Skeletal muscle cell (primary cell): ENCODE data around the gene PARD3B.

Source experiments
- DNase-seq: peaks from one replicate; pipeline ENCODE4 v3.0.0-alpha.2; 2010; ENCODE audit warnings: low read depth
- H3K4me3 ChIP-seq: 2 replicates; pipeline ENCODE4 v1.5.1; 2011; ENCODE audit warnings: low read depth, mild to moderate bottlenecking, control low read depth, low read length, moderate library complexity

PARD3B gene

DNA sequence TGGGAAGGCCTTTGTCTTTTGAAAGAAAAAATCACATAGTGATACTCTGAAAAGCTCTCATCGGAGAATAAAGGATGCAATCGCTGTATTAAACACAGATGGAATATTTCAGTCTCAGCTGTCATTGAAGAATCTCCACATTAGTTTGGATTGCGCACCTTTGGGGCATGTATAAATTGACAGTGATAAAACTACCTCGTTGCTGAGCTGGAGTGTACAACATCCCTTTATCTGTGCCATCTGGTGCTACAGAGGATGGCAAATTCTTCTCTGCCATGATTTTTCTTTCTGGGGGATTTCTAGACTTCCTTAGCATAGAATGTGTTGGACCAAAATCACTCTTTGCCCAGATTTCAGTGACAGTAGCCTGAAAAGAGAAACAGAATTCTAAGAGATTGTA lies 185.3 kb downstream of the PARD3B start:
- DNase-seq: no peak

DNA sequence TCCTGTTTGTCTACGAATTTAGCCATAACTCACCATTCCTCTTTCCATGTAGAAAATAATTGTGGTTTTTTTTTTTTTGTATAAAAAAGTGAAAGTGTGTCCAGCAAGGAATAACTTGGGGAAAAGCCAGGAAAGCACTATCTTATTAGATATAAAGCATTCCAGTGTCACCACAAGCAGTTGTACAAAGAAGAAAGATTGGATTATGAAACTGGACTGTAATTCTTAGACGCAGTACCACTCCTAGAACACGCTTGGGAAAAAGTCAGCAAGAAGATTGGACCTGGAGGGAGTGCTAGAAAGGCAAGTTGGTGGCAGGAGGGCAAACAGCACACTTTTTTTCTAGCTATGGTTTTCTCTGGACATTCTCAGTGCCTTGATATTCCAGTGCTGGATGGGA lies 186.7 kb downstream of the PARD3B start:
- no peak for DNase-seq
- H3K4me3 ChIP-seq: no peak overlapping the region

More for the DNA sequence above, 185.3 kb downstream of the PARD3B start:
- H3K4me3 ChIP-seq: no peak overlapping the region

DNA sequence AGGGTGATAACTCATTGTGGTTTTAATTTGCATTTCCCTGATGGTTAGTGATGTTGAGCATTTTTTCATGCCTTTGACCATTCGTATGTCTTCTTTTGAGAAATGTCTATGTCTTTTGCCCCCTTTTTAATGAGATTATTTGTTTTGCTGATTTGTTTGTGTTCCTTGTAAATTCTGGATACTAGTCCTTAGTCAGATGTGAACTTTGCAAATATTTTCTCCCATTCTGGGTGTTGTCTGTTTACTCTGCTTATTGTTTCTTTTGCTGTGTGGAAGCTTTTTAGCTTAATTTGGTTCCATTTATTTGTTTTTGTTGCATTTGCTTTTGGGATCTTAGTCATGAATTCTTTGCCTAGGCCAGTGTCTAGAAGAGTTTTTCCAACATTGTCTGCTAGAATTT lies 192.0 kb downstream of the PARD3B start:
- no peak overlapping the region for H3K4me3 ChIP-seq

DNA sequence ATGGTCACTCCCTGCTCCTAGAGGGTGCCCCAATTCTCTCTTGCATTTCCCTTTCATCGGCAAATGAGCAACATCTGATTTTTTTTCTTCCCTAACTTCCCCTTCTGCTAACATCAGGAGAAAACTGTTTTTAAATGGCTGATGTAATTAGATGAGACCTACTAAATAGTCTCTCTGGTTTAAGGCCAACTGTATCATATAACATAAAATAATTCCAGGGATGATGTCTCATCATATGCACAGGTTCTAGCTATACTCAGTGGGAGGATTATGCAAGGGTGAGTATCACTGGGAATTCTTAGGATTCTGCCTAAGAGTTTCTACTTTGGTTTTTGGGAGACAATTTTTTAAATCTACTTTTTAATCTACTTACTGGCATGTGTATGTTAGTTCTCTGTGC lies 193.4 kb downstream of the PARD3B start:
- peak; percentile 31 for DNase-seq
- H3K4me3 ChIP-seq: no peak overlapping the region

More for the DNA sequence above, 192.0 kb downstream of the PARD3B start:
- DNase-seq: no peak

DNA sequence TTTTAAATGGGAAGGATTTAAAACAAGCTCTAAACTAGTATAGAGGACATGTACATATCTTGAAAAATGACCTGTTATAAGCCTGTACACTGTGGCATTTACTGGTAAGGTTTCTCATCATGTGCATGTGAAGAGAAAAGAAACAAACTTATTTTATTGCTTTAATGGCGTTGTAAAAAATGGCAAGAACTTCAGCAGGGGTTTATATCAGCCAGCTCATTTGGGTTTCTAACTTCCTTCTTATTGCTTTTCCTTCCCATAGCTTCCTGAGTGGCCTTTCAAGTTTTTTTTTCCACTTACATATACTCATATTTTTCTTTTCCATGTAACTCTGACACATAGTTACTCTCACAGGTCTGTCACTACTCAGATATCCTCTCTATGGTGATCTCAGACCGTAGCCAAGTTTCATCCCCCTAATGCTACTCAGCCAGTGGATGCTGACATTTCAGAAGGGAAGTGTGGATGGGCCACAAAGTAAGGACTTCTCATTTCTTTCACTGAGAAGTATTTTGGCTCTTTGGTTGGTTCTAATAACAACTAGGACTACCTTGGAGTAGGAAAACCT lies 198.2 kb downstream of the PARD3B start:
- H3K4me3 ChIP-seq: no peak overlapping the region
- no peak for DNase-seq

DNA sequence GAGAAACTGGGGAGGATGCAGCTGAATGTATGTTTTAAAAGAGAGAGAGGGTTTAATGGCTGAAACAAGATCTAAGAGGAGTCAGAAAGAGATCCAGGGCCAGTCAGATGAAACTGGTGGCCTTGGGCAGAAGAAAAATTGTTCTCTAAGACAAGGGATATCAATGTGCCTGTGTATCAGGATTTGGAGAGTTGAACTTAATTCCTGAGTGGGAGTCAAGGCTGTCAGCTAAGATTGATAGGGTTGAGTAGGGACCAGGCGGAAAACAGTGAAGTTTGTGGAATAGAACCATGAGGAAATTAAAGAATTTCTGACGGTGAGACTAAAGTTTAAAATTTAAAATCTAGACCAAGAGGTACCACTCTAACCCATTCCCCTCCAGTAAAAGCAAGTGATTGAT lies 199.2 kb downstream of the PARD3B start:
- DNase-seq: no peak
- no peak overlapping the region for H3K4me3 ChIP-seq

DNA sequence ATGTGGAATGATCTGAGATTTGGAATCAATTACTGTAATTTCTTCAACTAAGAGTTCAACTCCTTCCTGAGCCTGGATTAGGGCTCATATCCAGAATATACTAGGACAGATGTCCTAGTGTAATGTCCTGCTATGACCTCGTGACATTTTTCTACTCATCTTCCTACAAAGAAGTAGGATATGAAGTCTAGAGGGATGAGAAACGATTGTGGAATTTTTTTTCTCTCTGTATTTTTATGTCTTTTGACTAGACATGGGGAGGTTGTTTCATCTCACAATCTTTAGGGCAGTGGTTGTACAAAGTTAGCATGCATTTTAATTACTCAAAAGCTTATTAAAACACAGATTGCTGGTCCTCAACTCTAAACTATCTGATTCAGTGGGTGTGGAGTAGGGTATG lies 203.0 kb downstream of the PARD3B start:
- no peak overlapping the region for H3K4me3 ChIP-seq
- no peak for DNase-seq

DNA sequence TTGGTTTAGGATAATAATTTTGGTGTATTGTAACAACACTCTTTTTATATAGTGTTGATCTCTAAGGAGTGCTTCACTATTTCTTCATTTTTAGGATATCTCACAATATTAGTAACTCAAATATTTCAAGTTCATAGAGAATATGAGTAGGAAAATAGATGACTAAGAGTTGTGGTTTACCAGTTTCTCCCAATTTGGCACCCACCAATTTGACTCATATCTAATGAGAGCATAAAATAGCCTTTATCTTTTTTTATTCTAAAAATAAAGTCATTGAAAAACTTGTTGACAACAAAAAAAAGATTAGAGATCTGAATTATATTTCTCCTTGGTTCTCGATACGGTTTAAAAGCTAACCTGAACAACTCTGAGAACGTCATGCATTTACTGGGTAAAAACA lies 204.0 kb downstream of the PARD3B start:
- DNase-seq: peak; percentile 42
- no peak overlapping the region for H3K4me3 ChIP-seq

DNA sequence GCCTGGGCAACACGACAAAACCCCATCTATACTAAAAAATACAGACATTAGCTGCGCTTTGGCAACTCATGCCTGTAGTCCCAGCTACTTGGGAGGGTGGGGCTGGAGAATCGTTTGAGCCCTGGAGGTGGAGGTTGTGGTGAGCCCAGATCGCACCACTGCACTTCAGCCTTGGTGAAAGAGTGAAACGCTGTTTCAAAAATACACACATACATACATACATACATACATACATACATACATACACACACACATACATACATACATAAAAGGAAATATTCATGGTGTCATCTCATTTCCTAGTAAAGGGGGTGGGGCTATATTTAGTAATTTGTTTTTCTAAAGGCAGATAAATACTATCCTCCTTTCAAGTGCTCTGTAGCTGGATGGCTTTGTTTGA lies 205.1 kb downstream of the PARD3B start:
- no peak overlapping the region for H3K4me3 ChIP-seq
- no peak for DNase-seq

DNA sequence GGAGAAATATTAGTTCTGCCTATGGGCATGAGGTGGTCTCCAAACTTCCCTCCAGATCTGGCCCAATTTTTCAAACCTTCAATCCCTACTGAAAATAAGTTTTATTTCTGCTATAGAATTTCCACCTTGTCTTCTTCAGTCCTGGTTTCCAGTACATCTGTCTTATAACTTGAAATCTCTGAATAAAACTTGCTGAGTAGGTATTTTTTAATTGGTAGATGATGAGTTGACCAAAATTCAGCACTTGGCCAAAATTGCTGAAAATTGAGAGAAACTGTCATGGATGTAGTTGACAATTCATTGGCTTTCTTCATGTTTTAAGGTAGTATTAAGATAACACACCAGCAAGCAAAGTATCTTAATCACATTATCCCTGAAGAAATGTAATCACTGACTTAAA lies 206.2 kb downstream of the PARD3B start:
- DNase-seq: no peak
- H3K4me3 ChIP-seq: no peak overlapping the region

DNA sequence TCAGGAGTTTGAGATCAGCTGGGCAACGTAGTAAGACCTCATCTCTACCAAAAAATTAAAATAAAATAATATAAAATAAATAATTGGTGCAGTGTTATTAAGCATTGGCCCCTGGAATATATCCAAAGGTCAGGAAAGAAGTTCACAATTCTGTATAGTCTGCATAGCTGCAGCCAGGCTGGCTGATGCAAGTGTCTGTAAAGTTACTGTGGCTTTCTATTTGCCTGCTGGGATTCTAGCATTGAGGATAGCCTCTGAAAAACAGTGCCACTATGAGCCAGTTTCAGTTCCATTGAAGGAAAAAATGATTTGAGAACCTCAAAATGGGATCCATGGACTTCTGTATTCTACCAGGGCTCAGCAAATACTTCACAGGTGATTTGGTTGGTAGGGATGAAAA lies 208.6 kb downstream of the PARD3B start:
- no peak overlapping the region for H3K4me3 ChIP-seq
- peak; percentile 33 for DNase-seq

DNA sequence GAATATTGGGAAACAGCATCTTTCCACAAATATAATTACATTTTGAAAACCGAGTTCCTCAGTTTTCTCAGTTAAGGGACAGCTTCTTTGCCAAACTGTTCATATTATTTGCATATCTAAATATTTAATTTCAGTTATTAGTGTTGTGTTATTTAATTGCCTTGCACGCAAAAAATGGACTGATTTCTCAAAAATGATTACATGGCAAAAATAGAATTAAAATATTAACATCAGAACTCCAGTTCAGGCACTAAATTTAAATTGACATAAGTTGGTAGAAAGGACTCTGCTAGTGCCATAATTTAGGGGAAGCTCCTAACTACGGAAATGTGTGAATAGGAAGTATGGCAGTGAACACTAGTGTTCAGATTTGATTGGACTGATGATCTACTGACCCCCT lies 209.6 kb downstream of the PARD3B start:
- no peak for DNase-seq
- H3K4me3 ChIP-seq: no peak overlapping the region

DNA sequence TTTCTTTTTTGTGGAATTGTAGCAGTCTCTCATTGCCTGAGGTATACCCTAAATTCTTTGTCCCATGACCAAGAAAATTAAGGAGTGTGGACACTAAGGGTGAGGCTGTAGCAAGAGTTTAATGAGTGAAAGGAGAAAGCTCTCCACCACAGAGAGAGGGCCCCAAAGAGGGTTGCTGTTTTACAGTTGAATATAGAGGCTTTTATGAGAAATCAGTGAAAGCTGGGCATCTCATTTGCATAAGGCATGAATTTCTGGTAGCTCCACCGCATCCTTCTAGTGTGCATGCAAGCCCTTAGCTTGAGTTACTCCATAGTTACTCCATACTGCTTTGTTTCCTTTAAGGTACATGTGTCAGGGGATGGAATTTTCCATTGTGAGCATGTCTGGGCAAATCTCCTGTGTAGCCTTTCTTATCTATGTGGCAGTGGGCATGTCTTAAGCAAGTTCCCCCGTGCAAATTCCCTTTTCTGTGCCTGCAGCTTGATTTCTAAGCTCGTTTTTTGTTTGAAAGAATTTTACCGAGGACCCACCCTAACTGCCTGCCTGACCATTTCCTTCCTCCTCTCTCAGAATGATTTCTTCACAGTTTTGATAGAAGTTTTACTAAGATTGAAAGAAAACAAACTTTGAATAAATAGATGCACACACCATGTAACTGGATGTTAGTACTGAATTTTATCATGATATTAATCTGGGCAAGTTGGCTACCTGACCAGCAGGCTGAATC lies 218.9 kb downstream of the PARD3B start:
- no peak for DNase-seq
- H3K4me3 ChIP-seq: no peak overlapping the region

DNA sequence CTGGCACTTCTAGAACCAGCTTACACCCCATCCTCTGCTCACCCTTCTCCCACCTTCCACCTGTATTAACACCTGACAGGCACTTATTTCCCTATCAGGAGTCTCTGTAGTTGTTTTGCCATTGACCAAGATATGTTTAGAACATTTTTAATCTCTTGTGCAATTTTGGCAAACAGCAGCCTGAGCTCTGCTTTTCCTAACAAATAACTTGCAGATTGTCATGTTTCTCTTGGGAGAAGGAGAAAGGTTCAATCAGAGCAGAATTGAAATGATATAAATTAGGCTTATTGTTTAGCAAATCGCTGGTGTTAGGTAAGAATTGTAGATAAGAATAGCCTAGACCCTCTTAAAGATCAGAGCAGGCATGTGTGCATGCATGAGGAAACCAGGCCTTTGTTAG lies 225.5 kb downstream of the PARD3B start:
- H3K4me3 ChIP-seq: no peak overlapping the region
- DNase-seq: no peak

DNA sequence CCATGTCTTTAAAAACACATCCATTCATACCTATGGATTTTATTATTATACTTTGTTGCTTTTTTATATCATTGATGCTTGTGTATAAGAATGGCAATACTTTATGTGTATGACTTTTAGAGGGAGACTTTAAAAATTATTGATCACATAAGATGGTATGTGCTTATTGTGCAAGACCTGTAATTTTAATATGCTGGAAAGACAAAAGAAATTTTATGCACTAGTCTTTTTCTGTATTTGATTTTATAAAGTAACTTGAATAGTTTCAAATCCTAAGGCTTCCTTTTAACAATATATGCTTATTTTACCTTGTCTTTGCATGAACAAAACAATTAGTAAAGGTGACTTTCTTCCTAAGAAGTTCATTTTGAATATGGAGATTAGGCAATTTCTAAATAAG lies 226.4 kb downstream of the PARD3B start:
- no peak overlapping the region for H3K4me3 ChIP-seq
- DNase-seq: no peak

DNA sequence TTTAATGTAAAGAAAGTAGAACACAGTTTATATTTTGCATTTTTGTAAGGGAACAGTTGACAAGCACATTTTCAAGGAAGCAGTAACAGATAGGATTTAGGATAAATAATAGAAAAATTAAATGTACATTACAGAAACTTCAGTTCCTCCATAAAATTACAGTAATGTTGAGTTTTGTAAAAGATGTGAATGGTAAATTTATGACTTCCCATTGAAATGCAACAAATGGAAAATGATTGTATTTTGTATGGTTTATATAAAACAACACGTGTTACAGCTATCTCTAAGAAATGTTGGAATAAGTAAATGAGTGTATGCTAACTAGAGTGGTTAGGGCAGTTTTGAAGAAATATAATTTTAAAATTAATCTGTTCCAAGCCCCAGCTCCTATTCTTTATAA lies 227.3 kb downstream of the PARD3B start:
- no peak for DNase-seq
- no peak overlapping the region for H3K4me3 ChIP-seq

DNA sequence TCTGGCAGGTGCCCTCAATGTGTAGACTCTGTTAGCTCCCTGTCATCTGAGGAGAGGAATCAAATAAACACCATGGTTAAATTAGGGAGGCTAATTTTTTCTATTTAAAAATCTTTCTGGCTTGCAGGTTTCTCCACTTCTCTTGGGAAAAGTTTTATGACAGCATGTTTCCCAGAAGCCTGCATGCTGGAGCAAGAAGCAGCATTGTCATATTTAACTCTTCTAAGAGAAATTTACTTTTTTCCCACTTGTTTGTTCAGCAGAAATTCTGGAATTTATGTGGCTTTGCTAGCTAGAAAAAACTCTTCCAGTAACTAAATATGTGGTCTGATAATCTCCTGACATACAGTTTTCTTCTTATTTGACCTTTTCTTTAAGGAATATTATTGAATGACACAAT lies 230.5 kb downstream of the PARD3B start:
- H3K4me3 ChIP-seq: no peak overlapping the region
- no peak for DNase-seq

DNA sequence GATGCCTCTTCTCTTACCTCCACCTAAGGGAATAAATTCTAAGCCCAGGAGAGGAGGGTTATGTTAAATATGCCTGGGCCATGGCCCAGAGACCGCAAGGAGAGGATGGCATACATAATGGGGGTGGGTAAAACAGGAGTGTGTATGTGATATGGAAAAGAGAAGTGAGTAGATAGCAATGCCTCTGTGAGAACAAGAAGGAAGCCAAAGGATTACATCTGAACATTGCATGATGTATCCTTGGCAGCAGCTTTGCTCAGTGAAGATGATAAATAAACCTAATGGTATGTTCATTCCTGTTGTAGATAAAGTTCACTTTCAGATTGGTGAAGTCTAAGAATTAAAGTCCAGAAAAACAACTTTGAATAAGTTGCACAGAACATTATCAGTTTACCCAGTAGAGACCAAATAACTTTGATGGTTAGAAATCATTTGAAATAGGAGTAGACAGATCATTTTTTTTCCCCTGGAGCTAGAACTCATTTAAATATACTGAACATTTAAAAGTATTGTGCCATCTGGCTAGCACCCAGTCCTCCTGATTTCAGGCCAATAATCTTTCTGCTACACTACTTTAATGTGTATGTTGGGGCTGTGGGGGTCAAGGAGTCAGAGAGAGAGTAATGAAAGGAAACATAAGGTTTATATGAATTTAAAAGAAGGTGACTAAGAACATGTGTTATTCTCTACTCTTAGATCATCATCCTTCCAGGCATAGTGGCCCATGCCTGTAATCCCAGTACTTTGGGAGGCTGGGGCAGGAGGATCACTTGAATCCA lies 231.7 kb downstream of the PARD3B start:
- peak; percentile 20 for DNase-seq
- no peak overlapping the region for H3K4me3 ChIP-seq

DNA sequence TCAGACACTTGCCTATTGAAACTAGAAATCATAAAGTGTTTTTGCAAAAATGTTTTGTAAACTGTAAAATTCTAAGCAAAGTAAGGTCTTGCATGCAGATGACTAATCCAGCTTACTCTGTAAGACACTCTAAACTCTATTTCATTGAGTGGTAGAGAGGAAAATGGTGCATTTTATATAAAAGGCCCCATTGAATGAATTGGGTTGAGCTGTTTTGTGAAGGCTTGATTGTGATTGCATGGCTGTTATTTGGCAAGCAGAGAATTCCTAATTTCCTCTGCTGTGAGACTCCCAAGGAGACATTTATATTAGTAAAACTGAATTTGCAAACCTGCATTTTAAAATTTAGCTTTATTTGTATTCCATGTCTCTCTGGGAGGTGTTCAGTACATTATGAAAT lies 234.5 kb downstream of the PARD3B start:
- no peak overlapping the region for H3K4me3 ChIP-seq
- DNase-seq: no peak

DNA sequence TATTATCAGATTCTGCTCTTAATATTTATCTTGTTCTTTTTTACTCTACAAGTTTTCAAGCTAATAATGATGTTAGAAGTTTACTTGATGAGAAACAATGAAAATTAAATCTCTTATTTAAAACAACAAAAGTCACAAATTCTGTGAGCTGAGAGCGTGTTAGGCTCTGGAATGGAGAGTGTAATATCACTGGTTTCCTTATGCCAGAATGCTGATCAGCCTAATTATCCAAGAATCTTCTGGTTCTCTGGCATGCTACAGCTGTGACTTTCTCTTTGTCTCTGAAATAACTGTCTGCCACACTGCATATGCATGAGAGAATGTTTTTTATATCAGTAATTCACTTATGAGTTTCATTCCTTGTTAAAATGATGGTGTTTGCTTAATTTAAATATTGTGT lies 236.7 kb downstream of the PARD3B start:
- no peak for DNase-seq
- H3K4me3 ChIP-seq: no peak overlapping the region

DNA sequence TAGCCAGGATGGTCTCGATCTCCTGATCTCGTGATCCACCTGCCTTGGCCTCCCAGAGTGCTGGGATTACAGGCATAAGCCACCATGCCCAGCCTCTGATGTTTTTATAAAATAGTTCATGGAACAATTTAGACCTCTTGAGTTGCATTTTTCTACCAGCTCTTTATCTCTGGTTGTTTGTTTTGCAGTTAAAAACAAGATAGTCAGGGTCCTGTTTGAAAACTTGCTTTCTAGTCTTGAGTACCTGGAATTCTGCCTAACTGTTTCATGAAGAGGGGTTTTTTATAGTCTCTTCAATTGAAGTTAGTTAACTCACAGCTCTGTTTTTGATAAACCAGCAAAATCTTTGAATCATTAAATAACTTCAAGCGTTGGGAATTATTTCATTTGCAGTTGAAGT lies 244.8 kb downstream of the PARD3B start:
- no peak overlapping the region for H3K4me3 ChIP-seq
- no peak for DNase-seq
